GM04504 (cell line): ENCODE data around the gene SESTD1.
"Not testable (repeated sequence)": the region's sequence is repeated elsewhere in the genome, so short reads cannot be mapped to it uniquely, and the experiment has no call there.

Experiments used
- DNase-seq: peaks from one replicate; pipeline ENCODE4 v3.0.0-alpha.2; 2012; ENCODE audit warnings: low read depth

Gene SESTD1

GRCh38 chr2:179268277-179268925 is 3.8 kb upstream of the SESTD1 start:
- peak; percentile 30 for DNase-seq

- no peak for DNase-seq
Measured at GRCh38 chr2:179266271-179266670, 1.6 kb upstream of the SESTD1 start.

DNA sequence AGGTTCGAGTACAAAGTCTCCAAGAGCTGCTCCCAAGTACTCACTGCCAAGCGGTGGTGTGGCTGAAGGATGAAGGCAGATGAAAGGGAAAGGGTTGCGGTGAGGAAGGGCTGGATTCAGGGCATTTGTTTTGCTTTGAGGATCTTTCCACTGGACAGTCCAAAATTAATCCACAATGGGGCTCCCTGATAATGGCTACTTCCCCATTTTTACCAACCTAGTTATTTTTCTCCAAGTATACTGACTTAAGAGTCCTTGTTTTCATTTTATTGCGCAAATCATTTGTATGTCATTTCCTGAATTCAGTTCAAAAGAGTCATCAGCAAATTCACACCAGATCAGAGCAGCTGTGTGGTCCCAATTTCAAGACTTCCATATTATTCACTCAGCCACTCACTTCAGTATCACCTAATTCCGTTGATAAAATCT is 464 bp upstream of the SESTD1 start:
- DNase-seq, result peak; percentile 26

DNA sequence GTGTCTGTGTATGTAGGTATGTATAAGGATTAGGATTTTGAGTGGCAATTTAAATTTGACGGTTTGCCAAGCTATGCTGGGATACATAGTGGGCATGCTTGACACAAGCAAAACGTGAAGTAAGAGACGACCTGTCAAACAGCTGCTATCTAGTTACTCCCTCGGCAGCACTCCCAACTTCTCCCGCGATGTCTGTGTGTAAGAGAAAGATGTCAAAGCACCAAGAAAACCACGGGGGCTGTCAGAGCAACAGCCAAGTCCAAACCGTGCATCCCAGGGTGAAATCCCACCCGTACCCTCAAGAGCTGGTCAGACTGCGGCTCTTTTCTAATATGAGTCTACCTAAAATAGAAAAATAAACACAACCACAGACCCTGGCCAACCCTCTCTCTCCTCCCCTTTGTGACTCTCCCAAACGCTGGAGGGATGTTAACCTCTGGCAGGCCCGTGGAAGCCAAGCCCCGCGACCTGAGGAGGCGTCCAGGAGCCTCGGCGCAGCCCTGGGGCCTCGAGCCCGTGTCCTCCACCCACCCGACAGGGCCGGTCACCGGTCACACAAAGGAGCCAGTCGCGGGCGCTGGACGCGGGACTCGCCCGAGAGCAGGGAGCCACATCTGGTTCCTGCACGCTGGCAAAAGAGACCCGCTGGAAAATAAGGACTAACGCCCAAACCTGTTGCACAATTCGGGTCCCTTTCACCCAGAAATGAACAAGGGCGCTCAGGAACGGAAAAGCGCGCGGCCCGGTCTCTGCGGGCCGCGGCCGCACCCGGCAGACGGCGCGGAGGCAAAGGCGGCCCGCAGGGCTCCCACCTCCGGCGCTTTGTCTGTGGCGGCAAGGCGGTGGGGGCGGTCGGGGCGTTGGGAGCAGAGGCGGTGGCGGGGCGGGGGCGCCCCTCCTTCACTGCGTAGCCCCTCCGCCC is 925 bp downstream of the SESTD1 start:
- peak; percentile 24 for DNase-seq

- no peak for DNase-seq
Measured at GRCh38 chr2:179263015-179263414, 1.6 kb downstream of the SESTD1 start.

DNA sequence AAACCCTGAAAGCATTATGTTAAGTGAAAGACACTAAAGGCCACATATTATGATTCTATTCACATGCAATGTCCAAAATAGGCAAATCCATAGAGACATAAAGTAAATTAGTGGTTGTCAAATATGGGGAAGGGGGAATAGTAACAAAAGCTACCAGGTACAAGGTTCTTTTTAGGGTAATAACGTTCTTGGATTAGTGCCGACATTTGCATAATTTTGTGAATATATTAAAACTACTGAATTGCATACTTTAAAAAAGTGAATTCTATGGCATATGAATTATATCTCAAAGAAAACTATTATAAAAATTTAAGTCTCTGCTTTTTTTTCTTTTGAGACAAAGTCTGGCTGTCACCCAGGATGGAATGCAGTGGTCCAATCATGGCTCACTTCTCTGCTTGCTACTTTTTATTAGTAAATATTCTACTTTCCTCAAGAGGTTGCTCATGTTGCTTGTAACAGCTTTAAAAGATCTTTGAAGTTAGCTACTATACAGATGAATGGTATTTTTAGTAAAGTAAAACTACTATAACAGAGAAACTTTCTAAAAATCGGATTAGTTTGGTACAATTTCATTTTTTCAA is 2.5 kb downstream of the SESTD1 start:
- no peak for DNase-seq

DNA sequence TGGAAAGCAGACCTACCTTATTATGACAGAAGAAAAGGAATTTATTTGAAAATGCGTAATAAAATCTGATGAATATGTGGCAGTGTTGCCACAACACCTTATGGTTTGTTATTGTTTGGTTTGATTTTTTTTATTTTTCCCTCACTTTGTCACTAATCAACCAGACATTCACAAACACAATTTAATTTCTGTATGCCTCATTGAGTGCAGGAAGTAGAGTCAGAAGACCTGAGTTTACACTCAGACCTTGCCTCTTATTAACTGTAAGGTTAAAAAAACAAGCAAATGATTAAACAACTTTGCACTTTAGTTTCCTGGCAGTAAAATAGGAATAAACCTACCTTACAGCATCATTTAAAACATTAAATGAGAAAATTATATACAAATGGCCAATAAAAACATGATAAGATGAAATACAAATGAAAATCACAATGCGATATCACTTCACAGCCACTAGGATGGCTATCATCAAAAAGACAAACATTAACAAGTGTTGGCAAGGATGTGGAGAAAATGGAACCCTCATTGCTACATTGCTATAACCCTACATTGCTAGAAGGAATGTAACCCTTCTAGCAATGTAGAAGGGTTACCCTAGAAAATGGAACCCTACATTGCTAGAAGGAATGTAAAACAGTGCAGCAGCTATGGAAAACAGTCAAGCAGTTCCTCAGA is 3.3 kb downstream of the SESTD1 start:
- DNase-seq, result no peak

DNA sequence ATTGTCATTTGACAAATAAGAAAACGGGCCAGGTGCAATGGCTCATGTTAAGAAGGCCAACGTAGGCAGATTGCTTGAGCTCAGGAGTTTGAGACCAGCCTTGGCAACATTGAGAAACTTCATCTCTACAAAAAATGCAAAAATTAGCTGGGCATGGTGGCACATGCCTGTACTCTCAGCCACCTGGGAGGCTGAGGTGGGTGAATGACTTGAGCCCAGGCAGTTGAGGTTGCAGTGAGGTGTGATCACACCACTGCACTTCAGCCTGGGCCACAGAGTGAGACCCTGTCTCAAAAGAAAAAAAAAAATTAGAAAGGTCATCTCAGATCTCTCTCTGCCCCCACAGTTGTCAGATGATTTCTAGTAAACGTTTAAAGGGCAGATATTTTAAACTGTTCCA is 4.4 kb downstream of the SESTD1 start:
- no peak for DNase-seq

DNA sequence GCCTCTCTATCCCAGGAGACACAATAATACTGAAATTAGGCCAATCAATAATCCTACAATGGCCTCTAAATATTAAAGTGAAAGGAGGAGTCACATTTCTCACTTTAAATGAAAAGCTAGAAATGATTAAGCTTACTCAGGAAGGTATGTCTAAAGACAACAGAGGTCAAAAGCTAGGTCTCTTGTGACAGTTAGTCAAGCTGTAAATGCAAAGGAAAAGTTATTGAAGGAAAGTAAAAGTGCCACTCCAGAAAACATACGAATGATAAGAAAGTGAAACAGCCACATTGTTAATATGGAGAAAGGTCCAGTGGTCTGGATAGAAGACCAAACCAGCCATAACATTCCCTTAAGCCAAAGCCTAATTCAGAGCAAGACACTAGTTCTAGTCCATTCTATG is 9.5 kb downstream of the SESTD1 start:
- DNase-seq, result no peak

DNA sequence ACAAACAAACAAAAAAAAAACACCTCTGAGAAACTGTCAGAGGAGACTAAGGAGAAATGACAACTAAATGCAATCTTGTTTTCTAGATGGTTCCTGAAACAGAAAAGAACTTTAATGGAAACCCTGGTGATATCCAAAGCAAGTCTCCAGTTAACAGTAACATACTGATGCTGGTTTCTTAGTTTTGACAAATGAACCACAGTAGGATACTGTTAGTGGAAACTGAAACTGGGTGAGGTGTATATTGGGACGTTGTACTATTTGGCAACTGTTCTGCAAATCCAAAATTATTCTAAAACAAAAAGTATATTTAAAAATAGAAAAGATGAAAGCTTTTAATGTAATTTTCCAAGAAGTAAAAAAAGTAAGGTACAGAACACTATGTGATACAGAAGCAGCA is 11.4 kb downstream of the SESTD1 start:
- DNase-seq, result no peak

DNA sequence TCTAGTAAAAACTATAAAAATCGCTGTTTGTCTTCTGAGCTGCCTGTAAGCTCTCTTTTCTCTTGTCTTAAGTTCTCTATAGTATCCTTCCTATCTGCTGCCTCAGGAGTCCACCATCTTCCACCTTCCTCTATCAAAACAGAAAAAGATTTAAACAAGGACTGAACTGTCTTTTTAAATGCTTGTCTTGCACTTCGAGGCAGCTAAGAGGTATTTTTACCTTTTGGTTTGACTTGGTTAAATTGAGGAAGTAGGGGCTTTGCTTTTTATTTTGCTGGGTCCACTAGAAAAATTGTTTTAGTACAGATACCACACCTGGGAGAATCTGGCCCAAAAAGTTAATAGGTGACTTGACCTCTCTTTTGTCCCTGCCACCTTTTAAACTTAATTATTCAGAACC is 12.2 kb downstream of the SESTD1 start:
- no peak for DNase-seq

GRCh38 chr2:179251870-179252269 is 12.8 kb downstream of the SESTD1 start:
- no peak for DNase-seq

DNA sequence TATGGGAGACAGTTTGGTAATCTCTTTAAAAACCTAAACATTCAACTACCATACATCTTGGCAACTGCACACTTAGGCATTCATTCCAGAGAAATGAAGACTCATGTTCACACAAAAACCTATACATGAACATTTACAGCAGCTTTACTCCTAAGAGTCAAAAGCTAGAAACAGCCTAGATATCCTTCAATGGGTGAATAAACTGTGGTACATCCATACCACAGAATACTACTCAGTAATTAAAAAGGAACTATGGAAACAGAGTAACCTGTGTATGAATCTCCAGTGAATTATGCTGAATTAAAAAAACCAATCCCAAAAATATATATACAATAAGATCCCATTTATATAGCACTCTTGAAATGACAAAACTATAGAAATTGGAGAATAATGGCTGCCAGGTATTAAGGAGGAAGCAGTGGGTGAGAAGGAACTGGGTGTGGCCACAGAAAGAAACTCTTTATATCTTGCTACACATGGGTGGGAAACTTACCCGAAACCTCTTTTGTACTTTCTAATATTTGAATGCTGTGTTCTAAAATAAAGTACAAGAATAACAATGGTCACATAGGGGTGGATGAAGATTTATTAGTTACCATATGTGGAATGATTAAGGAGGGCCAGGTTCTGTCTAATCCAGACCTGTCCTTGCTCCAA is 13.7 kb downstream of the SESTD1 start:
- DNase-seq, result no peak

DNA sequence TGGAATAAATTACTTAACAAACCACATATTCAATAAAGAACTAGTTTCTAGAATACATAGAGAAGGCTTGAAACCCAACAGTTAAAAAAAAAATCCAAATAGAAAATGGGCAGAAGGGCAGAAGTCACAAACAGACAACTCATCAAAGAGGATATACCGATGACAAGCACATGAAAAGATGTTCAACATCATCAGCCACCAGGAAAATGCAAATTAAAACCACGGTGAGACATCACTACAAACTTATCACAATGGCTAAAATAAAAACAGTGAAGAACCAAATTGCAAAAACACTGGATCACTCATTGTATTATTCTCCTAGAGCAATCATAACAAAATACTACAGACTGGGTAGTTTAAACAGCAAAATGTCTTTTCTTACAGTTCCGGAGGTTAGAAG is 14.5 kb downstream of the SESTD1 start:
- DNase-seq, result no peak

- DNase-seq, result no peak
Measured at GRCh38 chr2:179248024-179248348, 16.6 kb downstream of the SESTD1 start.

DNA sequence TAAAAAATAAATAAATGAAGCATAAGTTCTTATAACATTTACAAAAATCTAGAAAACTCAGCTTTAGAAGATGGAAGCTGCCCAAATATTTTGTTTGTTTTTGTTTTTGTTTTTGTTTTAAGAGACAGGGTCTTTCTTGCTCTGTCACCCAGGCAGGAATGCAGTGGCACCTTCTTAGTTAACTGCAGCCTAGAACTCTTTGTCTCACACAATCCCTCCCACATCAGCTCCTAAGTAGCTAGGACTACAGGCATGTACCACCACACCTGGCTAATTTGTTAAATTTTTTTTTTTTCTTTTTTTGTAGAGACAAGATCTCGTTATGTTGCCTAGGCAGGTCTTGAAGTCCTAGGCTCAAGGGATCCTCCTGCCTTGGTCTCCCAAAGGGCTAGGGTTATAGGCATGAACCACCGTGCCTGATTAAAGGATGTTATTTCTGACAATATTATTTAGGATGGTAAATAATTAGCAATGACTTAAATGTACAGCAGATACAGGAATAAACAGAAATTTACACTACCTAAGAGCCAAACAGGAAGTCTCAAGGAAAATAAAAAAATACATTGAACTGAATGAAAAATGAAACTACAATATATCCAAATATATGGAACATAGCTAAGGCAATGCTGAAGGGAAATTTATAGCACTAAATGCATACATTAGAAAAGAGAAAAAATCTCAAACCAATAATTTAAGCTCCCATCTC is 17.2 kb downstream of the SESTD1 start:
- no peak for DNase-seq

DNA sequence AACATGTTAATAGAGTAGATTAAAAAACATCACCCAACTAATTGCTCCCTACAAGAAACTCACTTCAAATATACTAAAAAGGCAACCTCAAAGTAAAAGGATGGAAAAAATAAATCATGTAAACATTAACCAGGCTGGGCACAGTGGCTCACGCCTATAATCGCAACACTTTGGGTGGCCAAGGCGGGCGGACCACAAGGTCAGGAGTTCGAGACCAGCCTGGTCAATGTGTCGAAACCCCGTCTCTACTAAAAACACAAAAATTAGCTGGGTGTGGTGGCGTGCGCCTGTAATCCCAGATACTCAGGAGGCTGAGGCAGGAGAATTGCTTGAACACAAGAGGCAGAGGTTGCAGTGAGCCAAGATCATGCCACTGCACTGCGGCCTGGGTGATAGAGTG is 18.8 kb downstream of the SESTD1 start:
- DNase-seq, result not testable (repeated sequence)

GRCh38 chr2:179243046-179243445 is 21.6 kb downstream of the SESTD1 start:
- DNase-seq, result no peak

GRCh38 chr2:179240481-179241451 is 23.9 kb downstream of the SESTD1 start:
- no peak for DNase-seq

DNA sequence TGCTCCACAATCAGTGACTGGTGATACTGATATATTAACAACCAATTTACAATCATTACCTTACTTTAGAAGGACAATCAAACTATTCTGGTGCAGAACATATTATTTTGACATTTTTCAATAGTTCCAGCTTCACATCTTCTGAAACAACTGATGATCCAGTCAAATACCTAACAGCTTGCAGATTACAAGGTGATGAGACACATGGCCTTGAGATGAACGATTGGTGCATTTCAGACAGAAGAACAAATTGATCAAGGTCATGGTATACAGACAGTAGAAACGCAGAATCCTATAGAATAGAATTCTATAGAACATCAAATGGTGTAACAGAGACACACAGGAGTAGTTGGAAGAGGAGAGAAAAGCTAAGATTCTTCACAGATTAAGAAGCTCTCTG is 24.8 kb downstream of the SESTD1 start:
- DNase-seq, result no peak
